H1 (cell line): ENCODE results near the gene CHAC1. TPM values are rescaled to one million over a fixed set of nuclear protein-coding genes. Genes with fewer than 3 reads are reported as not detected.

Source experiments
- EP300 ChIP-seq, 2 experiments: IDR thresholded peaks; 1 replicate in 1 of 2; 2 replicates in 1 of 2; pipeline ENCODE4 v1.6.1; 2011 to 2012; ENCODE audit warnings: low read depth in 2 of 2, low read length in 2 of 2, mild to moderate bottlenecking in 2 of 2, borderline replicate concordance in 1 of 2, inconsistent platforms in 1 of 2, moderate library complexity in 1 of 2
- JUND ChIP-seq: IDR thresholded peaks from 2 replicates; pipeline ENCODE4 v1.6.1; 2011; ENCODE audit warnings: mild to moderate bottlenecking, improper control_type of control experiment, low read length
- NANOG ChIP-seq: IDR thresholded peaks from 2 replicates; pipeline ENCODE4 v1.6.1; 2011; ENCODE audit warnings: low read length, low read depth, mild to moderate bottlenecking, inconsistent platforms; ENCODE audit not compliant: insufficient read depth, poor library complexity, severe bottlenecking
- RFX5 ChIP-seq: IDR thresholded peaks from 2 replicates; pipeline ENCODE4 v1.6.1; 2011; ENCODE audit warnings: low read depth, low read length, improper control_type of control experiment, borderline replicate concordance
- polyA plus RNA-seq, 7 experiments: library from polyadenylated mRNA; depleted of rRNA in 3 of 7; stranded (reverse) in 5 of 7; unstranded in 2 of 7; fragments of >200 nt in 5 of 7; fragments of 200-250 nt in 2 of 7; gene quantifications; 1 replicate in 5 of 7; 2 replicates in 1 of 7; 4 replicates in 1 of 7; pipeline versions ENCODE4 v1.2.1 to v1.2.3, GENCODE V29; 2011 to 2013; ENCODE audit warnings: missing spikeins in 2 of 7, mixed read lengths in 2 of 7
- total RNA-seq: library from RNA; stranded (reverse); fragmentation: NEBNext Ultra II Directional; extraction: Animal tissue kit (Norgen Biotek cat#: 25700); gene quantifications from 2 replicates; pipeline ENCODE4 v1.2.1, GENCODE V29; 2021

CHAC1 gene
- total and polyA plus RNA-seq, 2 of the 8 experiments (the other 6 are each of a cell fraction or from before 2014, with no cell fraction given) = 34.3 to 159 TPM

DNA sequence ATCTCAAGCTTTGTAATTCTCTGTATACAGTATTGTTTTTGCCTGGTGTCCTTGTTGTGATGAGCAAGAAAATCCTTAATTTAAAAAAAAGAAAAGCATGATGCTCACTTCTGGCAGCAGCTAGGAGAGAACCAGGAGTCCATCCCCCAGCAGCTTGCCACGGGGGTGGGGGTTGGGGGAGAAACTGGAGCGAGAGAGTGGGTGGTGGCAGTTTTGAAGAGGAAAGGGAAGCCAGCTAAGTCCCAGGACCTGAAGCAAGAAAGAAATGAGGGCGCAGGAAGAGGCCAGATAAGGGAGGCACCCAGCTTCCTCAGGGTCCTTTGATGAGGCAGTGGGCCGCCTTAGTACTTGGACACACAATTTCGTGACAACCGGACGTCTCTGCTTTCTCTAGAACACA is 23.5 kb downstream of the CHAC1 start (continued):
- no peak for TF ChIP-seq RFX5
- no peak for TF ChIP-seq NANOG
- no peak for TF ChIP-seq EP300 (IDR thresholded peaks at IDR 0.05; ENCODE audit: borderline replicate concordance in 1 of 2, low read depth in 2 of 2, low read length in 2 of 2)
- no peak for TF ChIP-seq JUND
- TF ChIP-seq, all 59 proteins: peak for 0
